HCT116 (cell line): ENCODE measurements around the gene TBCD.

Experiments used
- EGR1 ChIP-seq: IDR thresholded peaks from 2 replicates; pipeline ENCODE4 v1.6.1; 2012; ENCODE audit warnings: low read depth
- EZH2 ChIP-seq: fragments of 200-600 bp; sonication (generic); IDR thresholded peaks from 2 replicates; pipeline ENCODE4 v1.6.1; 2017; ENCODE audit warnings: antibody characterized with exemption, mixed run types
- POLR2A ChIP-seq: IDR thresholded peaks from 2 replicates; pipeline ENCODE4 v1.7.0; 2011; ENCODE audit warnings: borderline replicate concordance; ENCODE audit not compliant: insufficient read depth, insufficient read length; ENCODE audit errors: extremely low read depth
- POLR2AphosphoS5 ChIP-seq: IDR thresholded peaks from 2 replicates; pipeline ENCODE4 v1.6.1; 2011; ENCODE audit warnings: mild to moderate bottlenecking, low read depth, low read length, moderate library complexity
- TF ChIP-seq, protein P1 (sequence below), 3 experiments: fragments of 200-600 bp in 1 of 3; sonication (generic) in 1 of 3; IDR thresholded peaks in 2 of 3; conservative IDR thresholded peaks in 1 of 3; 2 replicates each; pipeline ENCODE4 v1.5.1; 2012 to 2017; ENCODE audit warnings: low read depth in 2 of 3, low read length in 2 of 3, antibody characterized with exemption in 1 of 3, borderline replicate concordance in 1 of 3, control low read depth in 1 of 3, mild to moderate bottlenecking in 1 of 3, mixed read lengths in 1 of 3, mixed run types in 1 of 3, moderate library complexity in 1 of 3; ENCODE audit not compliant: insufficient read depth in 1 of 3

DNA sequence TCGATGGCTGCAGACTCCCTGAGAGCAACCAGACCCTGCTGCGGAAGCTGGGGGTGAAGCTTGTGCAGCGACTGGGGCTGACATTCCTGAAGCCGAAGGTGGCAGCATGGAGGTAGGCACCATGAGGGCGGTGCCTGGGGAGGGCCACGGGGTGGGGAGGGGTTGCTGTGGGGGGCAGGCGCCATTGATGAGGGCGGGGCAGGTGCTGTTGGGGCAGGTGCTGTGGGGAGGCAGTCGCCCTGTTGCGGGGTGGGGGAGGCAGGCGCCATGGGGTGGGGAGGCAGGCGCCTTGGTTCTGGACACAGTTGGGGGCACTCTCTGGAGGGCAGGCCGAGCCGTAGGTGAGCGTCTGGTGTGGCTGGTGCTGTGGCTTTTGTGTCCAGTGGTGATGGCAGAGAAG, 49.0 kb downstream of the TBCD start:
- TF ChIP-seq POLR2A (no peak), POLR2AphosphoS5 (no peak), EZH2 (no peak), EGR1 (no peak)
- TF ChIP-seq, protein P1, sequence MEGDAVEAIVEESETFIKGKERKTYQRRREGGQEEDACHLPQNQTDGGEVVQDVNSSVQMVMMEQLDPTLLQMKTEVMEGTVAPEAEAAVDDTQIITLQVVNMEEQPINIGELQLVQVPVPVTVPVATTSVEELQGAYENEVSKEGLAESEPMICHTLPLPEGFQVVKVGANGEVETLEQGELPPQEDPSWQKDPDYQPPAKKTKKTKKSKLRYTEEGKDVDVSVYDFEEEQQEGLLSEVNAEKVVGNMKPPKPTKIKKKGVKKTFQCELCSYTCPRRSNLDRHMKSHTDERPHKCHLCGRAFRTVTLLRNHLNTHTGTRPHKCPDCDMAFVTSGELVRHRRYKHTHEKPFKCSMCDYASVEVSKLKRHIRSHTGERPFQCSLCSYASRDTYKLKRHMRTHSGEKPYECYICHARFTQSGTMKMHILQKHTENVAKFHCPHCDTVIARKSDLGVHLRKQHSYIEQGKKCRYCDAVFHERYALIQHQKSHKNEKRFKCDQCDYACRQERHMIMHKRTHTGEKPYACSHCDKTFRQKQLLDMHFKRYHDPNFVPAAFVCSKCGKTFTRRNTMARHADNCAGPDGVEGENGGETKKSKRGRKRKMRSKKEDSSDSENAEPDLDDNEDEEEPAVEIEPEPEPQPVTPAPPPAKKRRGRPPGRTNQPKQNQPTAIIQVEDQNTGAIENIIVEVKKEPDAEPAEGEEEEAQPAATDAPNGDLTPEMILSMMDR (IDR thresholded peaks at IDR 0.05 in 2 of 3, conservative IDR thresholded peaks at IDR 0.05 in 1 of 3; ENCODE audit: borderline replicate concordance in 1 of 3, insufficient read depth in 1 of 3, low read depth in 2 of 3, low read length in 2 of 3): no peak
